ENCODE results near the gene SNAP47. TPM values are rescaled to one million over a fixed set of nuclear protein-coding genes. Genes with fewer than 3 reads are reported as not detected.
A peak's percentile ranks its signal among the peaks of the same experiment; 100 is the strongest.

The SNAP47 gene
- polyA plus RNA-seq, 1 of the 3 experiments (the other 2 are of a cell fraction) = 45.6 TPM

DNA sequence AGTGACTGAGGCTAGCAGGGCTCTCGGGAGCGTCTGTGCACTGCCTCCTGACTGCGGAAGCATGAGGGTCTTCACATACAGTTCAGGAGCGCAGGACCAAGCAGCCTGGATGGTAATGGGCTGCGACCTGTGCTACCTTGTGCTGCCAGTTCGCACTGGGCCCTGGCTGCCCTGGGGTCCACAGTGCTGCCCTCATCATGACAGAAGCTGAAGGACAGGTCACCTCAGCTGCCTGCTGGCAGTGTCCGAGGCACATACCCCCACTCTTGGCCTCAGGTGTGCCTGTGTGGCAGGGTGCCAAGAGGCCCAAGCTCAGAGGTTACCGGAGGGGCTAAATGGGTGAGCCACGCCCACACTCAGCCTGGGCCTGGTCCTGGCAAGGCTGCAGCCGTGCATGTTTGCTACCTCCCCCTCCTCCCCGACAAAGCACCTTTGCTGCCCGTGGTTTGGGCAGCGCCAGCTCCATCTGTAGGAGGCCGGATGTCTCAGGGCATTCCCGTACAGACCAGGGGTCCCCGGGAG, 4.5 kb upstream of the SNAP47 start:
- no peaks in the 10 kb centered on the region for H3F3A ChIP-seq (replicated peaks; ENCODE audit: insufficient read depth)
- ChIA-PET CTCF (interaction anchor here (0.7 to 2.8 kb wide), 8 partner anchors 10 to 411 kb away, joined by 3 to 11 read pairs (median 4); no protein-coding TSS in a partner anchor), POLR2A (interaction anchor here (0.7 kb wide), 1 partner anchor 167 kb away, joined by 3 read pairs; no protein-coding TSS in a partner anchor)
- peak; percentile 22 for DNase-seq
- WGBS (ENCODE audit: low lambda C conversion rate) = 100% methylated on average over 2 of the region's 16 CpGs
- H4K20me1 ChIP-seq (ENCODE audit: insufficient read depth) = peaks cover 8% of the 10 kb centered on the region; the same call in 1 of the 2 replicates
- peaks cover 6 to 26% of the 10 kb centered on the region in 2 experiments for H3K36me3 ChIP-seq (replicated peaks in 1 of 2; ENCODE audit: control insufficient read depth in 1 of 2, insufficient read depth in 2 of 2, low read length in 1 of 2)
- H3K4me3 ChIP-seq (ENCODE audit: low read depth in 2 of 2, low read length in 1 of 2) = no peak overlapping the region; a peak in 1 of 4 replicates
- no peaks in the 10 kb centered on the region for H3K9me3 ChIP-seq
- H3K4me1 ChIP-seq (ENCODE audit: control insufficient read depth in 1 of 2, insufficient read depth in 2 of 2, low read depth in 1 of 2, low read length in 1 of 2) = peaks cover 9 to 33% of the 10 kb centered on the region in 2 experiments; a peak in 3 of 4 replicates
- peaks cover 29% of the 10 kb centered on the region for H3K79me2 ChIP-seq (ENCODE audit: insufficient read depth)
- no peak overlapping the region for H3K4me2 ChIP-seq
- H2AFZ ChIP-seq (ENCODE audit: low read depth) = no peak overlapping the region
- no peaks in the 10 kb centered on the region for H3K9me2 ChIP-seq
- no peaks in the 10 kb centered on the region for H3K27me3 ChIP-seq (ENCODE audit: insufficient read depth)
- TF ChIP-seq PBX3 (IDR thresholded peaks at IDR 0.05) = no peak
- no peak for TF ChIP-seq YY1 (IDR thresholded peaks at IDR 0.05; ENCODE audit: low read depth)
- TF ChIP-seq MEF2A (IDR thresholded peaks at IDR 0.05; ENCODE audit: borderline replicate concordance, low read depth) = no peak
- no peak for TF ChIP-seq MAX (IDR thresholded peaks at IDR 0.05; ENCODE audit: low read depth)
- no peak overlapping the region for H3K27ac ChIP-seq (ENCODE audit: low read depth in 2 of 2, low read length in 1 of 2)
- no peak overlapping the region for H3K9ac ChIP-seq

- Histone ChIP-seq H2AFZ (ENCODE audit: low read depth) (no peak overlapping the region), H4K20me1 (ENCODE audit: insufficient read depth) (peaks cover 8% of the 10 kb centered on the region; the same call in 1 of the 2 replicates), H3K9me2 (no peaks in the 10 kb centered on the region), H3K27me3 (ENCODE audit: insufficient read depth) (no peaks in the 10 kb centered on the region), H3K4me3 (ENCODE audit: low read depth in 2 of 2, low read length in 1 of 2) (no peak overlapping the region), H3K9me3 (no peaks in the 10 kb centered on the region), H3K4me2 (no peak overlapping the region), H3K9ac (no peak overlapping the region), H3F3A (replicated peaks; ENCODE audit: insufficient read depth) (no peaks in the 10 kb centered on the region), H3K79me2 (ENCODE audit: insufficient read depth) (peaks cover 35% of the 10 kb centered on the region), H3K27ac (ENCODE audit: low read depth in 2 of 2, low read length in 1 of 2) (no peak overlapping the region), H3K36me3 (replicated peaks in 1 of 2; ENCODE audit: control insufficient read depth in 1 of 2, insufficient read depth in 2 of 2, low read length in 1 of 2) (peaks cover 6 to 26% of the 10 kb centered on the region in 2 experiments), H3K4me1 (ENCODE audit: control insufficient read depth in 1 of 2, insufficient read depth in 2 of 2, low read depth in 1 of 2, low read length in 1 of 2) (peaks cover 9 to 38% of the 10 kb centered on the region in 2 experiments; a peak in 3 of 4 replicates)
- POLR2A ChIA-PET = no interaction called here
- TF ChIP-seq RXRA (IDR thresholded peaks at IDR 0.05; ENCODE audit: borderline replicate concordance, low read depth) = no peak
- WGBS (ENCODE audit: low lambda C conversion rate) = 90% methylated on average over 2 of the region's 11 CpGs
- DNase-seq = no peak
- CTCF ChIA-PET = interaction anchor here (0.9 to 2.8 kb wide), 4 partner anchors 19 to 223 kb away, joined by 4 to 11 read pairs (median 4); no protein-coding TSS in a partner anchor
These were observed 4.0 kb upstream of the SNAP47 start for GRCh38 chr1:227731241-227731677.

DNA sequence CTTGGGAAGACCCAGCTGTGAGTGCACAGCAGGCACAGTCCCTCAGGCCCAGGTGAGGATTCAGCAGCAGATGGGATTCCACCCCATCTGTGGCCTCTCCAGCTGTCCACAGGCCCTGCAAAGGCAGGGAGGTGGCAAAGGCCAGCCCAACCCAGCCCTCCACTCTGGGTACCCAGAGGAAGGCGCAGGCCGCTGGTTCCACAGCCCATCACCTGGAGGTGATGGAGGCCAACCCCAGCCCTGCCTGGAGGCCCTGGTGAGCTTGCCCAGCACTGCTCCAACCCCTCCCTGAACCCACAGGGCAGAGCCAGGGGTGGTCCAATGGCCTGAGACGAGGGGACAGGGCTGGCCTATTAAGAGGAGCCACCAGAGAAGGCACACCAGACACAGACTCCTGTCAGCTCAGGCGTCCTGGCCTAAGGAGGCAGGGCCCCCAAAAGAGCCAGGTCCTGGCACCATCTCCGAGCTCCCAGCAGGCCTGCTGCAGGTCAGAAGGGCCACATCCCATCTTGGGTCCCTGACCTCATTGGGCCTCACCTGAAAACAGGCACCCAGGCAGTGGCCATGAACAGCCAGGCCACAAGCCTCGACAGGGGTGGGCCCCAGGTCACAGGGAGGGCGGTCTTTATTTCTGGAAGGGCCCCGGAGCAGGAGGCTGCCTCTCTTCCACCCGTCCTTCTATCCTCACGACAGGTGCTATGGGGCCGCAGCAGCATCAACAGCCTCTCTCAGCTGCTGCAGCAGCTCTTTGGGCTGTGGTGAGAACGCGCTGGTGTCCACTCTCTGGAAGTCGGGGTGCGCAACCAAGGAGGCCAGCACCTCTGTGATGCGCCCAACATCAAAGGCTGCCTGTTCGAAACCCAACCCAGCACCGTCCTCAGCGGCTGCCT, 3.3 kb upstream of the SNAP47 start:
- no peak overlapping the region for H3K9ac ChIP-seq
- H4K20me1 ChIP-seq (ENCODE audit: insufficient read depth) = peaks cover 8% of the 10 kb centered on the region; the same call in 1 of the 2 replicates
- H3K27me3 ChIP-seq (ENCODE audit: insufficient read depth) = no peaks in the 10 kb centered on the region
- peaks cover 6 to 26% of the 10 kb centered on the region in 2 experiments for H3K36me3 ChIP-seq (replicated peaks in 1 of 2; ENCODE audit: control insufficient read depth in 1 of 2, insufficient read depth in 2 of 2, low read length in 1 of 2)
- POLR2A ChIA-PET = interaction anchor here (0.6 kb wide), 1 partner anchor 864 kb away, joined by 3 read pairs; no protein-coding TSS in a partner anchor
- H3K9me2 ChIP-seq = no peaks in the 10 kb centered on the region
- H3K79me2 ChIP-seq (ENCODE audit: insufficient read depth) = peaks cover 41% of the 10 kb centered on the region
- H3K4me3 ChIP-seq (ENCODE audit: low read depth in 2 of 2, low read length in 1 of 2) = no peak overlapping the region
- H3F3A ChIP-seq (replicated peaks; ENCODE audit: insufficient read depth) = no peaks in the 10 kb centered on the region
- no peaks in the 10 kb centered on the region for H3K9me3 ChIP-seq
- WGBS (ENCODE audit: low lambda C conversion rate) = 93% methylated on average over 3 of the region's 19 CpGs
- H3K4me1 ChIP-seq (ENCODE audit: control insufficient read depth in 1 of 2, insufficient read depth in 2 of 2, low read depth in 1 of 2, low read length in 1 of 2) = peaks cover 9 to 40% of the 10 kb centered on the region in 2 experiments; a peak in 3 of 4 replicates
- CTCF ChIA-PET = no interaction called here
- H3K4me2 ChIP-seq = no peak overlapping the region
- no peak for DNase-seq
- no peak overlapping the region for H2AFZ ChIP-seq (ENCODE audit: low read depth)
- no peak overlapping the region for H3K27ac ChIP-seq (ENCODE audit: low read depth in 2 of 2, low read length in 1 of 2)
- TF ChIP-seq NRF1 (IDR thresholded peaks at IDR 0.05; ENCODE audit: low read depth, low read length) = no peak
- TF ChIP-seq, protein P1, sequence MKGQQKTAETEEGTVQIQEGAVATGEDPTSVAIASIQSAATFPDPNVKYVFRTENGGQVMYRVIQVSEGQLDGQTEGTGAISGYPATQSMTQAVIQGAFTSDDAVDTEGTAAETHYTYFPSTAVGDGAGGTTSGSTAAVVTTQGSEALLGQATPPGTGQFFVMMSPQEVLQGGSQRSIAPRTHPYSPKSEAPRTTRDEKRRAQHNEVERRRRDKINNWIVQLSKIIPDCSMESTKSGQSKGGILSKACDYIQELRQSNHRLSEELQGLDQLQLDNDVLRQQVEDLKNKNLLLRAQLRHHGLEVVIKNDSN (IDR thresholded peaks at IDR 0.05; ENCODE audit: borderline replicate concordance, low read depth) = no peak
- TF ChIP-seq RCOR1 (IDR thresholded peaks at IDR 0.05; ENCODE audit: low read length) = no peak
- TF ChIP-seq, protein P2, sequence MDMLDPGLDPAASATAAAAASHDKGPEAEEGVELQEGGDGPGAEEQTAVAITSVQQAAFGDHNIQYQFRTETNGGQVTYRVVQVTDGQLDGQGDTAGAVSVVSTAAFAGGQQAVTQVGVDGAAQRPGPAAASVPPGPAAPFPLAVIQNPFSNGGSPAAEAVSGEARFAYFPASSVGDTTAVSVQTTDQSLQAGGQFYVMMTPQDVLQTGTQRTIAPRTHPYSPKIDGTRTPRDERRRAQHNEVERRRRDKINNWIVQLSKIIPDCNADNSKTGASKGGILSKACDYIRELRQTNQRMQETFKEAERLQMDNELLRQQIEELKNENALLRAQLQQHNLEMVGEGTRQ (IDR thresholded peaks at IDR 0.05; ENCODE audit: borderline replicate concordance, low read depth, low read length) = no peak
- no peak for TF ChIP-seq MAX (IDR thresholded peaks at IDR 0.05; ENCODE audit: low read depth)
- no peak for TF ChIP-seq FOXM1 (IDR thresholded peaks at IDR 0.05; ENCODE audit: low read depth)
